Superior temporal gyrus (tissue), 1 donor: ENCODE results near the gene GRIK3.

Experiments
- DNase-seq: peaks from one replicate; pipeline ENCODE4 v3.0.0-alpha.2; 2016; ENCODE audit errors: extremely low spot score

The GRIK3 gene

GRCh38 chr1:36790191-36790590 lies 244.1 kb downstream of the GRIK3 start:
- DNase-seq, result no peak

DNA sequence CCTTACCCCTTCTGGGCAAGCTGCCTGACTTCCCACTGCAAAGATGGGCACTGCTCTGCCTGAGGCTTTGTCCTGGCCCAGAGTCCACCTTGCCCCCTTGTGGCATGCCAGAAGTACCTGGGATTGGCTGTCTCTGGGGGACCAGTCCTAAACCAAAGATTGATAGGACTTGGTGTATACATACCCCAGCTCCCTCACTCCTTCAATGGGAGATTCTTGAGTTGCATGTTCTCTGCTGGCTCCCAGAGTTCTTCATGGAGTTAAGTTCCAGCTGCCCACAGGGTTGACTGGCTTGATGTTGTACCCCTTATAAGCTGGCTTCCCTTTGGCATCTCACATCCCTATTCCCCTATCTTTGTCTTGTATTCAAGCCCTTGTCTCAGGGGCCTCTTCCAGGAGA lies 244.8 kb downstream of the GRIK3 start:
- no peak for DNase-seq

DNA sequence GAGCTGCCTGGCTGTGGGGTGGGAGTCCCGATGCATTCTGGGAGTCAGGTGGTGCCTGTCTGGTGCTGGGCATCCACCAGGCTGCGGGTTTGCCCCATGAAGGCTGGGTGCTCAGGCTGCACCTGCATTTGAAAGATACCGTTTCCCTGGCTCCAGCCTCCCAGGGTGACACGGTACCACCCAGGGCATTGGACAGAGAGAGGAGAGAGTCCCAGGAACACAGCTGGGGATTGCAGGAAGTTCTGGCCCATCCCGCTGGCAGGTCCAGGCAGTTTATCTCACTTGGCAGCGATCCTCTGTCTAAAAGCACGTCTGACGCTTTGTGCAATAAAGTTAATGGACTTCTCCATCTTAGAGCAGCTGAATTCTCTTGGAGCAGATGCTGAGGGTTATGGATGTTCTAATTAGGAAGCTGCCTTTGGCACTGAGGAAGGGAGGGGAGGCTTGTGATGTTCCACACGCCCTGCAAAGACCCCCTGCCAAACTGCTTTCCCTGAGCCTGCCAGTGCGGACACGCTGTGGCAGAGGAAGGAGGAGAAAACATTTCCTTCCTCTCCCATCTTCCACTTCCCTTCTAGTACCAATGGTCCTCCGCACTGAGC lies 246.9 kb downstream of the GRIK3 start:
- no peak for DNase-seq

DNA sequence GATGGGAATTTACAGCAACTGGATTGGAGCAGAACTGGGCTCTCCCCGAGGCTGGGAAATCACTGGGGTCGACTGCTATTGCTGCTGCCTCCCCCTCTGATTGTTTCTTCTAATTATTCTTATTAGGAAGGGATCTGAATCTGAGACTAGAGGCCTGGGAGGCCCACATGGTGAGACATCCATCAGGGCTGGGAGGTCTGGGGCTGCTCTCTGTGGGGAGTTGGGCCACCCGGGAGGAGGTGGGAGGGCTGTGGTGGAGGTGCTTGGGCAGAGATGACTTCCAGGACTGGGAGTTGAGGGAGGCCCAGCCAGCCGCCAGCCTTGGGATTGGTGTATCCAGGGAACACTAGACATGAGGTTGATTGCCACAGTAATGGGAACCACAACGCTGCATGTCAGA lies 247.9 kb downstream of the GRIK3 start:
- no peak for DNase-seq

DNA sequence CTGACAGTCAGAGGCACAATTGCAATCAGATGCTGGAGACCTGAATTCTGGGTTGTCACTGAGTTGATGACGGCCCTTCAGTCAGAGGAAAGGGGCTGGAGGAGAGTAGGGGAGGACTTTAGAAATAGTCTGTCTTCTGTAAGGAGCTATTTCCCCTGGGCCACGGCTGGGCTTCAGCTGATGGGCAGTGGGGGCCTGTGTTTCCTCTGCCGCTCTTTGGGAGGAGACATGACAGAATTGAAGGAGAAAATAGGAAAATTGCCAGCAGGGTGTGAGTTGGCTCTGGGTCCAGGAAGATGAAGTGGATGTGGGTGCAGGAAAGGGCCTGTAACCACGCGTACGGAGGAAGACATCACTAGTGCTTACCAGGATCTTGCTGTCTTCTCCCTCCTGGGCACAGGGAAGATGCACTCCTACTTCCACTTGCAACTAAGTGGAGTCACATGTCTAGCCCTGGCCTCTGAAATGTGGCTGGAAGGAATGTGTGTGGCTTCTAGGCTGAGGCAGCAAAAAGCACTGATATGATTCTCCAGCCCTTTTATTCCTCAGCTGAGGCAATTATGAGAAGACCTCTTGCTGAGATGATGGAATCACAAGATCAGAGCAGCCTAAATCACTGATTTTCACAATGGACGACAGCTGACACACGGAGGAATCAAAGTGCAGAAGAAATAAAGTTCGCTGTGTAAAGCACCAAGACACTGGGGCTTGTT lies 250.0 kb downstream of the GRIK3 start:
- no peak for DNase-seq

DNA sequence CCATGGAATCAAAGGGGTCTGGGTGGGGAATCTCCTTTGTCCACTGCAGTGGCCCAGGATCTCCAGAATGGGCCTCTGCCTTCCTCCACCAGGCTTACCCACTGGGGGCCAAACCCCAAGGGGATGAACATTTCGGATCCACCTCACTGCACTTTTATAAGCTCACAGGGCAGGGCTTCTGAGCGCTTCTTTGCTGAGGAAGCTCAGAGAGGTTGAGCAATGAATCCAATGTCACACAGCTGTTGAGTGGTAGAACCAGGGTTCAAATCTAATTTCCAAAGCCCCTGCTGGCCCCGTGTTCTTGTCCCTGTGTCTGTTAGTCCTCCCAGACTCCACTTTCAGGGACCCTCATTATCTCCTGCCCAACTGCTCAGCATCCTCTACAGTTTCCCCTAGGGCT lies 250.8 kb downstream of the GRIK3 start:
- DNase-seq, result no peak

- no peak for DNase-seq
These were observed 251.5 kb downstream of the GRIK3 start for GRCh38 chr1:36782785-36783184.

- no peak for DNase-seq
These were observed 252.2 kb downstream of the GRIK3 start for GRCh38 chr1:36782085-36782484.

DNA sequence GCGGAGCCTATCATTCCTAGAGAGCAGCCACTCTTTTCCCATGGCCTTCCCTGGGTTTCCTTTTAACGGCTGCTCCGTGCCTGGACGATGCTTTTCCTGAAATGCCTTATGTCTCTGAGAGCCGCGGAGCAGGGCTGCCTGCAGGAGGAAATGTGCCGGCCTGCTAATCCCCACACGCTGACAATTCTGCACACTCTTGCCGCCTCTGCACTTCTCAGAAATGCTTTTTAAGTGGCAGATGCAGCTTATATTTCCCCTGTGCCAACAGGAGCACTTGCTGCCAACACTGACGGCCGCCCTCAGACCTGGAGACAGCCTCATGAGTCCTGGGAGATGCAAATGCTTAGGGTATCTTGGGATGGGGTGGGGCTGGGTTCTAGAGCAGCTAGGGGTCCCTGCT lies 253.2 kb downstream of the GRIK3 start:
- DNase-seq, result no peak

DNA sequence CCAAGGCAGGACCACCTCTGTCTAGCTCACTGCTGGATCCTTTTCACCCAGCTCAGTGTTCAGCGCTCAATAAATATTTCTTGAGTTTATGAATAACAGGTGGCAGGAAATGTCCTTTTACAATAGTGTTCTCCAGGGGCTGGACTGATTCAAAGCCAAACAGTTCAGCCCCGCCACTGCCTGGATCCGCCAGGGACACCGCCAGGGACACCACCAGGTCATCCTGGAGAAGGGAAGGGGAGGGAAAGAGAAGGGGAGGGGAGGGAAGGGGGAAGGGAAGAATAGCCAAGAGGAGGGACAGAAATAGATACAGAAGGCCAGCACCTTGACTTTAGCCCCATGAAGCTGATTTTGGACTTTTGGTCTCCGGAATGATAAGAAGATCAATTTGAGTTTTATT lies 255.6 kb downstream of the GRIK3 start:
- no peak for DNase-seq

- no peak for DNase-seq
These were observed 257.1 kb downstream of the GRIK3 start for GRCh38 chr1:36776948-36777831.

DNA sequence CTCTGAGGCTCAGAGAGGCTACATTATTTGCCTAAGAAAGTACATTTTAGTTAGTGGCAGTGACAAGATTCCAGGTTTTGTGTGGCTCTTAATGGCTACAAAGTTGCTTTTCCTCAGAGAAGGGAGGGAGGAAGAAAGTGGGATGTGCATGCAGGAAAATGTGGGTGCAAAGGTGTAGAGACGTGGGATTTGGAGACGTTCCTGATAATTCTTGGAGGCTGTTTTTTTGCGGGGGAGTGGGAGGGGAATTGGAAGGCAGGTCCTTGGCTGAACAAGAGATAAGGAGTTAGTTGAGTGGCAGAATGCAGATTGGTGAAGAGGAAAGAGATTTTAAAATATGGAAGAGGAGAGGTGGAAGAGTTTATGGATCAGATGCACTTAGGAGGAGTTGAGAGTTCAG lies 258.1 kb downstream of the GRIK3 start:
- no peak for DNase-seq

- DNase-seq, result no peak
These were observed 258.6 kb downstream of the GRIK3 start for GRCh38 chr1:36775716-36776115.

DNA sequence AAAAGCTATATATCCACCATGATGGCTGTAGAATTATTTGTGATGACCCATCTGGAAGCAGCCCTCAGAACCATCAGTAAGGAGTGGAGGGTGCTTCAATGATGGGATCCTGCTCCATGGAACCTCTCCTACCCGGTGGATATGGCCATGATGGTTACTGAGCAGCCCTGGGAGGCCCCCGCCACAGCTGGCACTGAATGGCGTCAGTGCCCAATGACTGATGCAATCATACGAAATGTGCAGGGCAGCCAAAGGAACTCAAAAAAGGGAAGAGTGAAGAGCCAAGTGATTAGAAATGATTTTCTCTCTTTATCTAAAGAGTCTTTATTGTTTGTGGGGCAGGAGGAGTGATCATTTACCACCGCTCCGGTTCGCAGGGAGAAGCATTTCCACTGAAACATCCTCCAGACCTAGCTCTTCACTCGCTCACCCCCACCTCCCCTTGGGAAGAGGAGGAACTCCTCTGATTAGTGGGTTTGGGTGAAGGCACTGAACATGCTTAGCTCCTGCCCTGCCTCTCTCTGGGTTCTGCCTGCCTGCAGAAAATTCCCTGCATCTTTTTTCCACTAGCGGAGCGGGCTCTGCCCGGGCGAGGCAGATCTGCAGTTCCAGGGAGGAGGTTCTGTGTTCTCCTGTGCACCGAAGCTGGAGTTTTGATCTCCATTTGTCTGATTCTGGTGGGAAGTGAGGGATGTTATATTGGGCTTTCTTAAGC lies 260.3 kb downstream of the GRIK3 start:
- no peak for DNase-seq

DNA sequence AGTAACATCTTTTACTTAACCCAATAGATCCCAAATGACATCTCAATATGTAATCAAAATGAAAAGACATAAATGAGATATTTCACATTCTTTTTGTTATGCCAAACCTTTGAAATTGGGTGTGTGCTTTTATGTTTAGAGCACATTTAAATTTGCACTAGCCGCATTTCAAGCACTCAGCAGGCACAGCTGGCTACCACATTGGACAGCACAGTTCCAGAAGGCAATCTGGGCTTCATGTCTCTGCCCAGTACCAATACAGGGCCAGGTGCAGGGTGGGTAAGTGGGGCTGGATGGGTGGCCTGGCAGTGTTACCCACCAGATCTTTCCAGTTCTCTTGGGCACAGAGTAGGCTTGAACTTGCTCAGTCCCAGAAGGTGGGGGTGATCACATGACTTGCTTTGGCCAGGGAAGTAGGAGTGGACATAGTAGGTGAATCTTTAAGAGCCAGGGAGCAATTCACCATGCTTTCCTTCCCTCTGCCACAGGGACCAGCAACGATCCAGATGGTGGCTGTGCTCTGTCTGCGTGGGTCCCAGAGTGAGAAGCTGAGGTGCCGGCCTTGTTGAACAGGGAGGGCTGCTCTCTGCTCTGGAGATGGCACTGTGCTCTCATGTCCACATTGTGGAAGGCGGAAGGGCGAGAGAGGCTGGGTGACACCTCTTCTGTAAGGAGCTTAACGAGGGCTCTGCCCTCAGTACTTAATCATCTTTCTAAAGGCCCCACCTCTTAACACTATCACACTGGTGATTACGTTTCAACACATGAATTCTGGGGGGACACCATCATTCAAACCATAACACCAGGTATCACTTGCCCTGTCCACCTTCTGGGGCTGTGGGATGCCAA lies 261.4 kb downstream of the GRIK3 start:
- DNase-seq, result no peak

- no peak for DNase-seq
These were observed 262.5 kb downstream of the GRIK3 start for GRCh38 chr1:36771660-36772284.

- no peak for DNase-seq
These were observed 263.1 kb downstream of the GRIK3 start for GRCh38 chr1:36771240-36771639.

DNA sequence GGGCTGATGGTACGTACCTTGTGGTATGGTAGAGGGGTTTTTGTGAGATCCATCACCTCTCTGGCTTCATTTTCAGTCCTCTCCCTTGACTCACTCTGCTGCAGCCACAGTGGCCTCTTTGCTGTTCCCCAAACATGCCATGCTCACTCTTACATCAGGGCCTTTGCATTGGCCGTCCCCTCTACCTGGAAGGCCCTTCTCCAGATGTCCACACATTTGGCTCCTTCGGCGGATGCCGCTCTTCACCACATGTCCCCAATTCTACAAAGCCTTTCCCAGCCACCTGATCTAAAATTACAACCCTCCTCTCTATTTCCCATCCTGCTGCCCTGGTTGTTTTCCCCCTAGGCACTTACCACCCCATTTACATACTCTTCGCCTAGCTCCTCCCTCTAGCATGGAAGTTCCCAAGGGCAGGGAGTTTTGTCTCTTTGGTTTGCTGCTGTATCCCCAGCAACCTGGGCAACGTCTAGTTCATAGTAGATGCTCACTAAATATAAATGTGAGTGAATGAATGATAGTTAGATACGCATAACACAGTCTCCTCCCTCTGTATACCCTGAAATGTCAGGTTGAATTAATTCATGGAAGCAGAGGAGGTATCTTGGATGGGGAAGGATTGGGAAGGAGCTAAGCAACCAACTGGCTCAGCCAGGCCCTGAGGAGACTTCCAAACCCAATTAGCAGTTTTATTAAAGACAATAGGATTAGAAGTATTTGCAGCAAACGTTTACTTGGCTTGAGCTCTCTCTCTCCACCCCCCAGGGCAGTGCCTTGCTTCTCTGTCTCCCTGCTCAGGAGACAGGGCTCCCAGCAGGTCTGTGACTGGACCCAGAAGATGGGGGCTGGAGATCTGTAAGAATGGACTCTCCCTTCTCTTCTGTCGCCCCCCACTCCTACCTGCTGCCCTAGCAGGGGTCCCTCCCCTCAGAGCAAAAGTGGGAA lies 264.2 kb downstream of the GRIK3 start:
- DNase-seq, result no peak

DNA sequence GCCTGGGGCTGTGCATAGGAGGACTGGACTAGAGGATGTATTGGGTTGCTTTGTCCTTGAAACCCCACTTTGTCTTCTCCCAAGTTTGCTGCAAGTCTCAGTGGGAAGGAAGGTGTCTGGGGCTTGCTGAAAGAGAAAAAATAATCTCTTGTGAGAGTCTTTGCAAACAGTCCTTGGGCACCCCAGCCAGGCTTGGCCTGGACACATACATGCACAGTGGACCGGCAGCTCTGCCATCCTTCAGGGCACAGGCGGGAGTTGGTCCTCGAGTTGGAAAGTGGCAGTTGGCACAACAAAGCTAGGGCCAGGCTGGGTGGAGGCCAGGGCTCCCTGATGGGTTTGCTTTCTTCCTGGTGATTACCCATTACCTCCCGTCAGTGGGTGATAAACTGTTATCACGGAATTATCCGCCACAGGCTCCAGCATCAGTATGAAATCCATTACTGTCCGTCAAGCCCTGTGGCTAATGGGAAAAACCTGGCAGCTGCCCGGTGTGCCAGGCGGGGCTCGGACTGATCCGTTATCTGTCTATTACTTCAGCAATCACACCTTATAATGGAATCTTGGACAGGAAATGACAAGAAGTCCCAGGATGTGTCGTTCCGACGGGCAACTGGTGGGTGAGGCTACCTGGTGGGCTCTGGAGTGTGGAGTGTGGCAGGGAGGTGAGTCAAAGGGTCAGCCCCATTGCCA lies 265.7 kb downstream of the GRIK3 start:
- no peak for DNase-seq
